NB4 (cell line): ENCODE results near the gene HTR4.
A peak's percentile ranks its signal among the peaks of the same experiment; 100 is the strongest.

ENCODE experiments used
- DNase-seq: peaks from one replicate; pipeline ENCODE4 v3.0.0; 2010; ENCODE audit warnings: low read depth
- H3K4me3 ChIP-seq: one replicate; pipeline ENCODE4 v1.5.1; 2011; ENCODE audit warnings: mild to moderate bottlenecking, low read depth, low read length, moderate library complexity
- MYC ChIP-seq: IDR thresholded peaks from 2 replicates; pipeline ENCODE4 v1.6.1; 2011; ENCODE audit warnings: low read depth, low read length
- POLR2A ChIP-seq: IDR thresholded peaks from 2 replicates; pipeline ENCODE4 v1.6.1; 2011; ENCODE audit warnings: mild to moderate bottlenecking; ENCODE audit not compliant: insufficient read length; ENCODE audit errors: extremely low read depth
- TF ChIP-seq, protein P1 (sequence below): IDR thresholded peaks from one replicate; pipeline ENCODE4 v1.5.1; 2012; ENCODE audit warnings: low read depth, low read length
- TF ChIP-seq, protein P2 (sequence below): IDR thresholded peaks from 2 replicates; pipeline ENCODE4 v1.6.1; 2011; ENCODE audit warnings: low read depth, low read length

HTR4 gene

DNA sequence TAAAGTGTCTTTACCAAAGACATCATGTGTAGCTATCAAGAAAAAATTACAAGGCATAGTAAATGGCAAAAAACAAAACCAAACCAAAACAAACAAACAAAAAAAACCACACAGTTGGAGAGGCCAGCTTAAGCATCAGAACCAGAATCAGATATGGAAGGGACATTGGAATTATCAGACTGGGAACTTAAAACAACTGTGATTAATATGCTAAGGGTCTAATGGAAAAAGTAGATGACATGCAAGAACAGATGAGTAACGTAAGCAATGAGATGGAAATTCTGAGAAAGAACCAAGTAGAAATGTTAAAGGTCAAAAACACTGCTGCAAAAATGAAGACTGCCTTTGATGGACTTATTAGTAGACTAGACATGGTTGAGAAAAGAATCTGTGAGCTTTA lies 194.7 kb downstream of the HTR4 start:
- no peak for DNase-seq
- TF ChIP-seq POLR2A (no peak), MYC (no peak)
- TF ChIP-seq, protein P1, sequence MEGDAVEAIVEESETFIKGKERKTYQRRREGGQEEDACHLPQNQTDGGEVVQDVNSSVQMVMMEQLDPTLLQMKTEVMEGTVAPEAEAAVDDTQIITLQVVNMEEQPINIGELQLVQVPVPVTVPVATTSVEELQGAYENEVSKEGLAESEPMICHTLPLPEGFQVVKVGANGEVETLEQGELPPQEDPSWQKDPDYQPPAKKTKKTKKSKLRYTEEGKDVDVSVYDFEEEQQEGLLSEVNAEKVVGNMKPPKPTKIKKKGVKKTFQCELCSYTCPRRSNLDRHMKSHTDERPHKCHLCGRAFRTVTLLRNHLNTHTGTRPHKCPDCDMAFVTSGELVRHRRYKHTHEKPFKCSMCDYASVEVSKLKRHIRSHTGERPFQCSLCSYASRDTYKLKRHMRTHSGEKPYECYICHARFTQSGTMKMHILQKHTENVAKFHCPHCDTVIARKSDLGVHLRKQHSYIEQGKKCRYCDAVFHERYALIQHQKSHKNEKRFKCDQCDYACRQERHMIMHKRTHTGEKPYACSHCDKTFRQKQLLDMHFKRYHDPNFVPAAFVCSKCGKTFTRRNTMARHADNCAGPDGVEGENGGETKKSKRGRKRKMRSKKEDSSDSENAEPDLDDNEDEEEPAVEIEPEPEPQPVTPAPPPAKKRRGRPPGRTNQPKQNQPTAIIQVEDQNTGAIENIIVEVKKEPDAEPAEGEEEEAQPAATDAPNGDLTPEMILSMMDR, result no peak
- TF ChIP-seq, protein P2, sequence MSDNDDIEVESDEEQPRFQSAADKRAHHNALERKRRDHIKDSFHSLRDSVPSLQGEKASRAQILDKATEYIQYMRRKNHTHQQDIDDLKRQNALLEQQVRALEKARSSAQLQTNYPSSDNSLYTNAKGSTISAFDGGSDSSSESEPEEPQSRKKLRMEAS, result no peak

DNA sequence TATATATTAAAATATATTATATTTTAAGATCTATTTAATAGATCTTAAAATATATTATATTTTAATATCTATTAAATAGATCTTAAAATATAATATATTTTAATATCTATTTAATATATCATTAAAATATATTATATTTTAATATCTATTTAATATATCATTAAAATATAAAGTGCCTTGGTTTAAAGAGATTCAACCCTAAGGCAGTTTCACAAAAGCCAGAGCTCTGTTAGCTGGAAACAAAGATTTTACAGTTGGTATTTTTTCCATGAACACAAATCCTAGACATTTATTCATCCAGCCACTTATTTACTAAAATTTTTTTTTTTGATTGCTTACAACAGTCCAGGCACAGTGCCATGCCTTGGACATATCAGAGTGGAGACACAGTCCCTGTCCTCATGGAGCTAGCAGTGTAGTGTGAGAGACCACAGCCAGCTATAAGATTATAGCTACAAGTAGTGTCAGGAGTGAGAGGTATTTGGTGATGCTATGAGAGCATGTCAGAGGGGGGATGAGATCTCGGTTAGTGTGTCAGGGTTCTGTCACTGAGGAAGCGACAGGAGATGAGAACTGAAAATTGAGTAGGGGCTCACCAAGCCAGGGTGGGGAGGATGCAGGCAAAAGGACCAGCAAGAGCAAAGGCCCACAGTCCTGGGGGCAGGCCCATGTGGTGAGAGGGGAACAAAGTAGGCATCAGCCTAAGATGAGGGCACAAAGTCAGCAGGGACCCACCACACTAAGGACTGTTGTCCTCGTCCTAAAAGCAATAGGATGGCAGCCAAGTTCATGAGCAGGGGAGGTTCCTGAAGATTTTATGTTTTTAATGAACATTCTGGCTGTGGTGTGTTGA lies 196.1 kb downstream of the HTR4 start:
- H3K4me3 ChIP-seq, result no peak overlapping the region
- no peak for DNase-seq
- TF ChIP-seq POLR2A (no peak), MYC (no peak)
- TF ChIP-seq, protein P1, result no peak
- TF ChIP-seq, protein P2, result no peak

More for the DNA sequence above, 194.7 kb downstream of the HTR4 start:
- no peak overlapping the region for H3K4me3 ChIP-seq

DNA sequence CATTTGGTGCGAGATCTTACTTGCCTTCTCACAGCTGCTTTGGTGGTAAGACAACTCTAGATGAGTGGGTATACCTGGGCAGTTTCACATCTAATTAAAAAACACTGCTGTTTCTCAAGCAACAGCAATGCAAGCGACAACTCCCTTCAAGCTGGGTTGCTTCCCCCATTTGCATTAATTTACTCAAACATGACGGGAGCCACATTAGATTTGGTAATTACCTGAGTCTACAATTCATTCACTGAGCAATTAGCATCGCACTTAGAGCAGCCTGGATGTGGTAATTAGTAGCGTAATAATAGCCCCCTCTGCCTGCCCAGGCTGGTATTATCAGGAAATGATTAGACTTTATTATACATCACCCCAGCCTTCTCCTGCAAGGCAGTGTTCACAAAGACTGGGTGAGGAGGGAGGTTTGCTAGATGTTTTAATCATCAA lies 197.1 kb downstream of the HTR4 start:
- TF ChIP-seq, protein P1, result peak; percentile 18
- TF ChIP-seq MYC (no peak), POLR2A (no peak)
- TF ChIP-seq, protein P2, result no peak
- H3K4me3 ChIP-seq, result no peak overlapping the region
- DNase-seq, result peak; percentile 38

DNA sequence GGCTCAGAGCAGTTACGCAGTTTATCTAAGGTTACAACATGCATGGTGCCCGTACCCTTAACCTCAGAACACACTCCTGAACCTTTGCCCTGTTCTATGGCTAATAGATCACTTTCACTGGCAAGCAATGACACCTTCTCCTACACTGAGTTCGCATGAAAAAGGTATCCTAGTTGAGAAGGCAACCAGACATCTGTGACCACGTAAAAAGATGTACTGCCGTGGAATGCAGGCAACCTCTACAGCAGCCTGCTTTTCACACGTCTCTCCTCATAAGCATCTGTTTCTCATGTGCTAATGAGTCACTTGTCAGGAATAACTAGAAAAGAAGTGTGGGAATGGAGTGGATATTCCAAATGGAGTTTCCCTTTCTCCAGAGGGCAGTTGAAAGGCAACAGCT lies 199.1 kb downstream of the HTR4 start:
- no peak overlapping the region for H3K4me3 ChIP-seq
- DNase-seq, result no peak
- TF ChIP-seq POLR2A (no peak), MYC (no peak)
- TF ChIP-seq, protein P2, result no peak
- TF ChIP-seq, protein P1, result no peak

DNA sequence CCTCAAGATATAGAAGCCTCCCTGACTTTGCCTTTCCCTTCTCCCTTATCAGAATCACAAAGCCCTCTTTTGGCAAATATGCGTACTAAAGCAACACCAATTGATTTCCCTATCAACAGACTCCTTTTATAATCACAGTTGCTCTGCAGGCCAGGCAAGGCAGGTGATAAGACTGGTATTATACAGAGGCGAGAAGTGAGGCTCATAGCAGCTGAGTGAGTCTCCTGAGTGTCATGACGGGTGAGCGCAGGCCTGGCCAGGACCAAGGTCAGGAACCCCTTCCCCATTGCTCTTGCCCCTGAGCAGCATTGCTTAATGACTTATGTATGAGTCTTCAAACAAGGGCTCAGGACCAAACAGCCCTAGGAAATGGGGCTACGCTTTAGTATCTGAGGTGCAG lies 199.8 kb downstream of the HTR4 start:
- DNase-seq, result no peak
- H3K4me3 ChIP-seq, result no peak overlapping the region
- TF ChIP-seq, protein P2, result no peak
- TF ChIP-seq MYC, result no peak
- TF ChIP-seq, protein P1, result no peak
- no peak for TF ChIP-seq POLR2A
